Trophoblast cell (in vitro differentiated cells and primary cell): Measurements from ENCODE around the gene TTLL12.

Experiments used
- DNase-seq, 2 donors: peaks; one replicate each; pipeline ENCODE4 v3.0.0-alpha.2; 2016
- H2AFZ ChIP-seq: 2 replicates; pipeline ENCODE4 v1.6.1; 2013; ENCODE audit warnings: low read length, moderate library complexity, mild to moderate bottlenecking; ENCODE audit not compliant: insufficient read depth, poor library complexity
- H2AK5ac ChIP-seq: 2 replicates; pipeline ENCODE4 v1.6.1; 2013; ENCODE audit warnings: mild to moderate bottlenecking, low read length
- H2BK120ac ChIP-seq: 2 replicates; pipeline ENCODE4 v1.6.1; 2013; ENCODE audit warnings: low read length, mild to moderate bottlenecking, moderate library complexity; ENCODE audit not compliant: insufficient read depth, poor library complexity
- H2BK12ac ChIP-seq: 2 replicates; pipeline ENCODE4 v1.6.1; 2013; ENCODE audit warnings: mild to moderate bottlenecking, low read length, moderate library complexity
- H2BK5ac ChIP-seq: 2 replicates; pipeline ENCODE4 v1.6.1; 2013; ENCODE audit warnings: low read length, low read depth, moderate library complexity, mild to moderate bottlenecking; ENCODE audit not compliant: poor library complexity
- H3K14ac ChIP-seq: 2 replicates; pipeline ENCODE4 v1.6.1; 2013; ENCODE audit warnings: mild to moderate bottlenecking, low read length
- H3K18ac ChIP-seq: 2 replicates; pipeline ENCODE4 v1.6.1; 2013; ENCODE audit warnings: mild to moderate bottlenecking, low read length
- H3K23ac ChIP-seq: 2 replicates; pipeline ENCODE4 v1.6.1; 2013; ENCODE audit warnings: low read length
- H3K27ac ChIP-seq: 2 replicates; pipeline ENCODE4 v1.5.1; 2013; ENCODE audit warnings: low read depth, mild to moderate bottlenecking, inconsistent platforms, low read length, moderate library complexity
- H3K27me3 ChIP-seq: 2 replicates; pipeline ENCODE4 v1.6.1; 2013; ENCODE audit warnings: inconsistent platforms, mild to moderate bottlenecking, low read length, moderate library complexity; ENCODE audit not compliant: insufficient read depth
- H3K36me3 ChIP-seq, 2 experiments: 1 replicate in 1 of 2; 2 replicates in 1 of 2; pipeline ENCODE4 v1.6.1; 2013; ENCODE audit warnings: low read length in 2 of 2, mild to moderate bottlenecking in 2 of 2, moderate library complexity in 1 of 2; ENCODE audit not compliant: insufficient read depth in 2 of 2, control insufficient read depth in 1 of 2
- H3K4ac ChIP-seq: 2 replicates; pipeline ENCODE4 v1.6.1; 2013; ENCODE audit warnings: low read depth, mild to moderate bottlenecking, low read length, moderate library complexity
- H3K4me1 ChIP-seq, 2 experiments: 1 replicate in 1 of 2; 2 replicates in 1 of 2; pipeline ENCODE4 v1.6.1; 2013; ENCODE audit warnings: low read length in 2 of 2, mild to moderate bottlenecking in 2 of 2, moderate library complexity in 1 of 2; ENCODE audit not compliant: insufficient read depth in 2 of 2, control insufficient read depth in 1 of 2
- H3K4me2 ChIP-seq: 2 replicates; pipeline ENCODE4 v1.6.1; 2013; ENCODE audit warnings: inconsistent platforms, mild to moderate bottlenecking, low read length, moderate library complexity
- H3K4me3 ChIP-seq: 2 replicates; pipeline ENCODE4 v1.5.1; 2013; ENCODE audit warnings: mild to moderate bottlenecking, low read depth, low read length, inconsistent platforms
- H3K79me1 ChIP-seq: one replicate; pipeline ENCODE4 v1.6.1; 2013; ENCODE audit warnings: low read length
- H3K79me2 ChIP-seq: 2 replicates; pipeline ENCODE4 v1.6.1; 2013; ENCODE audit warnings: low read length, mild to moderate bottlenecking; ENCODE audit not compliant: control insufficient read depth, insufficient read depth, poor library complexity
- H3K9ac ChIP-seq: 2 replicates; pipeline ENCODE4 v1.6.1; 2013; ENCODE audit warnings: mild to moderate bottlenecking, low read length
- H3K9me3 ChIP-seq: 2 replicates; pipeline ENCODE4 v1.6.1; 2013; ENCODE audit warnings: low read depth, mild to moderate bottlenecking, control low read depth, inconsistent platforms, low read length; ENCODE audit not compliant: insufficient read depth
- H4K12ac ChIP-seq: 2 replicates; pipeline ENCODE4 v1.6.1; 2013; ENCODE audit warnings: low read depth, mild to moderate bottlenecking, low read length, moderate library complexity
- H4K8ac ChIP-seq: 2 replicates; pipeline ENCODE4 v1.6.1; 2013; ENCODE audit warnings: low read depth, mild to moderate bottlenecking, low read length, moderate library complexity
- H4K91ac ChIP-seq: one replicate; pipeline ENCODE4 v1.6.1; 2013; ENCODE audit warnings: low read depth, mild to moderate bottlenecking, low read length, moderate library complexity
- WGBS: extraction: QIAGEN DNeasy Blood & Tissue Kit; methylation state at CpG from one replicate; pipeline ENCODE4 v1.1.7; 2013; ENCODE audit warnings: missing lambda C conversion rate; ENCODE audit not compliant: insufficient read length, insufficient coverage; ENCODE audit errors: extremely low coverage; 5-methylcytosine and 5-hydroxymethylcytosine counted together

The TTLL12 gene

DNA sequence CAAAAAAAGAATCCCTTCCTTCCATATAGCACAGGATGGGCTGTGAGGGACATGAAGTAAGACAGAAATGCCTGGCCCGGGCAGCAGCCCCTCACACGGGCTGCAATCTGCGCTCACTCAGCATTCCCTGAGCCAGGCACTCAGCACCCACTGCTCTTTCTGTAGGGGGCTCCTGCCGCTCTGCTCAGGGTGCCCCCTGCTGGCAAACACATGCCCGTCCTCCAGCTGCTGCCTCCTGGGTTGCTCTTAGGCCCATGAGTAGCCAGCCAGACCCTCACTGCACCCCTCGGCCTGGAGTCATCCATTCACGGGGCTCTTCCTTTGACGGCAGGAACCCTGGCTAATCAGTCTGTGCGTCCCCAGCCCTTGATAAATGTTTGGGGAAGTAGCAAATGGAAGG lies 50.7 kb downstream of the TTLL12 start:
- no peak overlapping the region for H3K4me3 ChIP-seq
- WGBS, result no CpG with 5 or more reads among the region's 9 CpGs
- H4K8ac ChIP-seq, result no peak overlapping the region

DNA sequence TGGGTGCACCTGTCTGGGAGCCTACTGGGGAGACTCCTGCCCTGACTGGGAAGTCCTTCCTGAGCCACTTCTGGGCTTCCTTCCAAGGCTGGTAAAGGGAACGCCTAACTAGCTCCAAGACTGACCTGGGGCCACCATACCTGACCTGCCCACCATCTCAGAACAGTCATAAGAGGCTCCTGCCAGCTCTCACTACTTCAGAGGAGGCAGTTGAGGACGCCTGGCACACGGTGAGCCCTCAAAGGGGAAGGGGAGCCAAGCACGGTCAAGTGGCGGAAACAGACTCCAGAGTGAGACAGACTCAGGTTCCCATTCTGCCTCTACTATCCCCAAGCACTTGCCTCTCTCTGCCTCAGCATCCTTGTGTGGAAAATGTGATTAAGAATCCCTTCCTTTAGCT lies 51.4 kb downstream of the TTLL12 start:
- H4K12ac ChIP-seq, result no peak overlapping the region
- peak overlapping the region; percentile 5 for H2BK12ac ChIP-seq
- peaks cover 50 to 63% of the 10 kb centered on the region in 2 experiments for H3K36me3 ChIP-seq
- no peak overlapping the region for H2AK5ac ChIP-seq
- DNase-seq, result no peak
- H3K4me3 ChIP-seq, result no peak overlapping the region
- no peak overlapping the region for H2BK120ac ChIP-seq
- no peaks in the 10 kb centered on the region for H3K79me2 ChIP-seq
- H3K14ac ChIP-seq, result no peak overlapping the region
- no peak overlapping the region for H3K23ac ChIP-seq
- no peak overlapping the region for H4K91ac ChIP-seq
- H2AFZ ChIP-seq, result no peak overlapping the region
- no peak overlapping the region for H4K8ac ChIP-seq
- H3K79me1 ChIP-seq, result no peaks in the 10 kb centered on the region
- no peak overlapping the region for H3K27ac ChIP-seq
- no CpG with 5 or more reads among the region's 5 CpGs for WGBS
- H3K4me1 ChIP-seq, result peaks cover 0 to 2% of the 10 kb centered on the region in 2 experiments
- H3K9ac ChIP-seq, result no peak overlapping the region
- H3K9me3 ChIP-seq, result peaks cover 2% of the 10 kb centered on the region
- no peak overlapping the region for H3K4ac ChIP-seq
- no peak overlapping the region for H3K18ac ChIP-seq
- H3K27me3 ChIP-seq, result no peaks in the 10 kb centered on the region
- H3K4me2 ChIP-seq, result no peak overlapping the region
- H2BK5ac ChIP-seq, result no peak overlapping the region

More for the DNA sequence above, 50.7 kb downstream of the TTLL12 start:
- Histone ChIP-seq H3K9ac (no peak overlapping the region), H2BK12ac (no peak overlapping the region), H3K79me1 (no peaks in the 10 kb centered on the region), H3K23ac (no peak overlapping the region), H3K36me3 (peaks cover 54 to 70% of the 10 kb centered on the region in 2 experiments), H2AFZ (no peak overlapping the region), H4K91ac (no peak overlapping the region), H3K27me3 (no peaks in the 10 kb centered on the region), H3K79me2 (no peaks in the 10 kb centered on the region), H2AK5ac (no peak overlapping the region), H3K4me2 (no peak overlapping the region), H2BK5ac (no peak overlapping the region), H3K9me3 (peaks cover 2% of the 10 kb centered on the region), H4K12ac (no peak overlapping the region), H3K27ac (no peak overlapping the region), H3K4ac (no peak overlapping the region), H3K14ac (no peak overlapping the region), H3K18ac (no peak overlapping the region), H3K4me1 (peaks cover 0 to 2% of the 10 kb centered on the region in 2 experiments), H2BK120ac (no peak overlapping the region)
- peak in 1 of 2 donors; percentile 51 for DNase-seq

DNA sequence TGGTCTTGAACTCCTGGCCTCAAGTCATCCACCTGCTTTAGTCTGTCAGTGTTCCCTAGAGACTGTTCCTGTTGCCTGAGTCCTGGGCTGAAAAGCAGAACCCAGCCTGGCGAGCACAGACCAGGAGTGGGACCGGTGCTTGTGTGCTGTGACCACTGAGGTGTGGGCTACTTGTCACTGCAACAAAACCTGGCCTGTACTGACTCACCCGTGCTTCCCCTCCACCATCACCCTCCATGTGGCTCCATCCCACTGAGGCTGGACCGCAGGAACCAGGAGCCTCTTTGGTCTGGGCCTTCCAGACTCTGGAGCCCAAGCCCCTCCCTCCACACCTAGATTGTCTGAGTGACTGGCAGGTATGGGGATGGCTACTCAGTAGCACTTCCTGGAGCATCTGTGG lies 52.4 kb downstream of the TTLL12 start:
- H3K4me3 ChIP-seq, result no peak overlapping the region
- no peak overlapping the region for H3K4me2 ChIP-seq
- H3K27ac ChIP-seq, result no peak overlapping the region
- H3K14ac ChIP-seq, result no peak overlapping the region
- no peak overlapping the region for H4K12ac ChIP-seq
- no peak overlapping the region for H2AFZ ChIP-seq
- H2BK120ac ChIP-seq, result no peak overlapping the region
- no peak for DNase-seq
- no peak overlapping the region for H4K8ac ChIP-seq
- H3K18ac ChIP-seq, result no peak overlapping the region
- no peak overlapping the region for H4K91ac ChIP-seq
- no CpG with 5 or more reads among the region's 4 CpGs for WGBS
- H3K9me3 ChIP-seq, result peaks cover 2% of the 10 kb centered on the region
- no peak overlapping the region for H2AK5ac ChIP-seq
- H3K4me1 ChIP-seq, result peaks cover 0 to 2% of the 10 kb centered on the region in 2 experiments
- H3K79me2 ChIP-seq, result no peaks in the 10 kb centered on the region
- no peaks in the 10 kb centered on the region for H3K27me3 ChIP-seq
- no peak overlapping the region for H2BK12ac ChIP-seq
- no peak overlapping the region for H3K23ac ChIP-seq
- H3K4ac ChIP-seq, result no peak overlapping the region
- H3K36me3 ChIP-seq, result peaks cover 46 to 56% of the 10 kb centered on the region in 2 experiments
- H3K9ac ChIP-seq, result no peak overlapping the region
- no peak overlapping the region for H2BK5ac ChIP-seq
- no peaks in the 10 kb centered on the region for H3K79me1 ChIP-seq

GRCh38 chr22:43133401-43133800 lies 53.5 kb downstream of the TTLL12 start:
- H4K12ac ChIP-seq, result no peak overlapping the region
- no peaks in the 10 kb centered on the region for H3K27me3 ChIP-seq
- H3K36me3 ChIP-seq, result peaks cover 42 to 47% of the 10 kb centered on the region in 2 experiments
- H3K27ac ChIP-seq, result peak overlapping the region; percentile 7
- H2AFZ ChIP-seq, result no peak overlapping the region
- no peak for DNase-seq
- no peak overlapping the region for H3K4me3 ChIP-seq
- no peak overlapping the region for H4K91ac ChIP-seq
- H3K14ac ChIP-seq, result no peak overlapping the region
- H3K23ac ChIP-seq, result no peak overlapping the region
- H3K9ac ChIP-seq, result no peak overlapping the region
- H3K4me2 ChIP-seq, result no peak overlapping the region
- no CpG with 5 or more reads among the region's 9 CpGs for WGBS
- no peak overlapping the region for H2BK120ac ChIP-seq
- H4K8ac ChIP-seq, result no peak overlapping the region
- H3K4me1 ChIP-seq, result peaks cover 0 to 2% of the 10 kb centered on the region in 2 experiments
- H2AK5ac ChIP-seq, result no peak overlapping the region
- H2BK5ac ChIP-seq, result no peak overlapping the region
- no peak overlapping the region for H2BK12ac ChIP-seq
- H3K79me2 ChIP-seq, result no peaks in the 10 kb centered on the region
- H3K79me1 ChIP-seq, result no peaks in the 10 kb centered on the region
- H3K18ac ChIP-seq, result no peak overlapping the region
- H3K4ac ChIP-seq, result no peak overlapping the region
- peaks cover 2% of the 10 kb centered on the region for H3K9me3 ChIP-seq
